KOPT-K1 (cell line): ENCODE data around the gene DNER.

Experiments used
- H3K27ac ChIP-seq: fragments of 200-600 bp; sonication (generic); 2 replicates; pipeline ENCODE4 v1.5.1; 2016; ENCODE audit warnings: antibody characterized with exemption, mild to moderate bottlenecking, low read depth, low read length; ENCODE audit not compliant: poor library complexity, severe bottlenecking
- H3K36me3 ChIP-seq: fragments of 200-600 bp; sonication (generic); 2 replicates; pipeline ENCODE4 v1.5.1; 2017; ENCODE audit warnings: antibody characterized with exemption, mild to moderate bottlenecking, low read length, moderate library complexity; ENCODE audit not compliant: insufficient read depth
- H3K9me3 ChIP-seq: fragments of 200-600 bp; sonication (generic); 2 replicates; pipeline ENCODE4 v1.5.1; 2017; ENCODE audit warnings: antibody characterized with exemption, low read length, mild to moderate bottlenecking; ENCODE audit not compliant: insufficient read depth, poor library complexity, severe bottlenecking

DNER gene

GRCh38 chr2:229422063-229422462, 292.3 kb downstream of the DNER start:
- no peaks in the 10 kb centered on the region for H3K9me3 ChIP-seq
- H3K27ac ChIP-seq: no peak overlapping the region
- no peaks in the 10 kb centered on the region for H3K36me3 ChIP-seq

DNA sequence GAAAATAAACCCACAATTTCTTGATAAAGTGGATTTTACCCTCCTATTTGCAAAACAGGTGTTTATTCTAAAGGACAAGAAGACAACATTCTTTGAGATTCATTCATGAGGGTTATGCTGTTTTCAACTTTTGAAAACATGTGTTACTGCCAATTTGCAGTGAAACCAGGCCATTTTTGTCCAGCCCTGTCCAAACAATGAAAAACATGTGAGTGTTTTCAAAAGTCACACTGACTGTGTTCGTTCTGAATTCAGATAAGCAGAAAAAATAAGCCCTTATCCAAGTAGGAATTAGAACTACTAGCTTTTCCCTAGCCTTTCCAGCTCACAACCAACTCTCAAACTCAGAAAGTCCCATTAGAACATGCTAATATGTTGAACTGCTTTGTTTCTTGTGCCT, 295.2 kb downstream of the DNER start:
- no peaks in the 10 kb centered on the region for H3K36me3 ChIP-seq
- no peak overlapping the region for H3K27ac ChIP-seq
- no peaks in the 10 kb centered on the region for H3K9me3 ChIP-seq

- Histone ChIP-seq H3K9me3 (no peaks in the 10 kb centered on the region), H3K27ac (no peak overlapping the region), H3K36me3 (no peaks in the 10 kb centered on the region)
Measured at GRCh38 chr2:229417916-229418315, 296.4 kb downstream of the DNER start.

GRCh38 chr2:229417176-229417575, 297.2 kb downstream of the DNER start:
- Histone ChIP-seq H3K27ac (no peak overlapping the region), H3K36me3 (no peaks in the 10 kb centered on the region), H3K9me3 (no peaks in the 10 kb centered on the region)

- Histone ChIP-seq H3K27ac (no peak overlapping the region), H3K9me3 (no peaks in the 10 kb centered on the region), H3K36me3 (no peaks in the 10 kb centered on the region)
Measured at GRCh38 chr2:229416116-229416694, 298.1 kb downstream of the DNER start.

DNA sequence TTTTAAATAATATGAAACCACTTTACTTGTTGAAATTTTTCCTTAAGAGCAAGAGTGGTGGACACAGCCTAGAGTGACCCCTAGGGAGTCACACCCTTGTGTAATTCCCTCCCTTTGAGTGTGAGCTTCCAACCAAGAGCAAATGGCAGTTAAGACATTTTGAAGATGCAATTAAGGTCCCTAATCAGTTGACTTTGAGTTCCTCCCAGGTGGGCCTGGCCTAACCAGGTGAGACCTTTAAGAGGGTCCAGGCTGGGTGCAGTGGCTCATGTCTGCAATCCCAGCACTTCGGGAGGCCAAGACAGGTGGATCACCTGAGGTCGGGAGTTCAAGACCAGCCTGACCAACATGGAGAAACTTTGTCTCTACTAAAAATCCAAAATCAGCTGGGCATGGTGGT, 299.7 kb downstream of the DNER start:
- Histone ChIP-seq H3K9me3 (no peaks in the 10 kb centered on the region), H3K27ac (no peak overlapping the region), H3K36me3 (no peaks in the 10 kb centered on the region)

DNA sequence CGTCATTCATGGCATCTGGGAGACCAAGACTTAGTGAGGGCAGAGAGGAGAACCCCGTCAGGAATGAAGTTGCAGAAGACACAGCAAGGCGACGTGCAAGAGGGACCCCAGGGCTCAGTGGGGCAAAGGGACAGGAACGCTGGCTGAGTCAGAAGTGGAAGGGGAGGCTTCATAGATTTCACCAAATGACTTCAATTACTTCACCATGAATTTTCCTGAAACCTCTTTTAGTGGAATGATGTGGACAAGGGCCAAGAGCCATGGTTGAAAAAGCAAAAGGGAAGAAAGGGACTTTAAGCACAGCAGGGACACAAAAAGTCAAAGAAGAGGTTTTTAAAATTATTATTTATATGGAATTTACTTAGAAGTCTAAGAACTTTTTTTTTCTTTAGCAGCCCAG, 301.7 kb downstream of the DNER start:
- H3K9me3 ChIP-seq: no peaks in the 10 kb centered on the region
- H3K36me3 ChIP-seq: no peaks in the 10 kb centered on the region
- no peak overlapping the region for H3K27ac ChIP-seq

GRCh38 chr2:229410946-229411345, 303.4 kb downstream of the DNER start:
- no peaks in the 10 kb centered on the region for H3K9me3 ChIP-seq
- no peak overlapping the region for H3K27ac ChIP-seq
- H3K36me3 ChIP-seq: no peaks in the 10 kb centered on the region

DNA sequence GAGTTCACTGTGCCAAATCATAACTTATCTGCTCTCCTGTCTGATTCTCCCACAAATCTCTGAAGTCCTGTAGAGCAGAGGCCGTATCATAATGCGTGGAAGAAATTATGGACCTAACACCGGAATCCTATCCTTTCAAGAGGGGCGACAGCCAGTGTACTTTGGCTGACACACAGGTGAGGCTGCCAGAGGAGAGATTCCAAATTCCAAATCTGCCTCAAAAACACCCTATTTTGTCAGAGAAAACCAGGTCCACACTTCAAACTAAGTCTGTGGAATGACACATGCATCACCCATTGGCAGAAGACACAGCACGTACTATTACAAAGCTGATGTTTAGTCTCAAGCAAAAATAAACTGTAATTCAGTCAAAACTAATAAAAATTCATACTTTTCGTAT, 304.1 kb downstream of the DNER start:
- Histone ChIP-seq H3K36me3 (no peaks in the 10 kb centered on the region), H3K27ac (no peak overlapping the region), H3K9me3 (no peaks in the 10 kb centered on the region)

GRCh38 chr2:229409751-229410181, 304.6 kb downstream of the DNER start:
- Histone ChIP-seq H3K9me3 (no peaks in the 10 kb centered on the region), H3K36me3 (no peaks in the 10 kb centered on the region), H3K27ac (no peak overlapping the region)

DNA sequence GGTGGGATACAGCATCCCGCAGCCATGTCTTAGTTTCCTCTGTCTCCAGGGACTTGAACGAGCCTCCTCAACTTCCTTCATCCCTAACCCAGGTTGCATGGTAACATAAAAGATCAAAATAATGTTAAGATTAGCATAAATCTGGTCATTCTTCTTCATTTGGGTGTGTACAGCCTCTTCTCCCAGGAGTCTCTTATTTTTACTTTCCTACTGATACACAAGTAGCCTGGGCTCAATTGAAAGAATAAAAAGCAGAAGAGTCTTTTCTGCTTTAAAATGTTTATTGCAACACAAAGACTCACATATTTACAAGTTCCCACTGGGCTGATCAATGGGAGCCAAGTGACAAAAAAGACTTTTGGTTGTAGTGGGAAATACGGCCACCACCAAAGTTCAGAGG, 305.4 kb downstream of the DNER start:
- no peaks in the 10 kb centered on the region for H3K9me3 ChIP-seq
- H3K27ac ChIP-seq: no peak overlapping the region
- H3K36me3 ChIP-seq: no peaks in the 10 kb centered on the region

- Histone ChIP-seq H3K27ac (no peak overlapping the region), H3K9me3 (no peaks in the 10 kb centered on the region), H3K36me3 (no peaks in the 10 kb centered on the region)
Measured at GRCh38 chr2:229408356-229408755, 306.0 kb downstream of the DNER start.

GRCh38 chr2:229407170-229407569, 307.2 kb downstream of the DNER start:
- no peaks in the 10 kb centered on the region for H3K9me3 ChIP-seq
- H3K36me3 ChIP-seq: no peaks in the 10 kb centered on the region
- H3K27ac ChIP-seq: no peak overlapping the region

DNA sequence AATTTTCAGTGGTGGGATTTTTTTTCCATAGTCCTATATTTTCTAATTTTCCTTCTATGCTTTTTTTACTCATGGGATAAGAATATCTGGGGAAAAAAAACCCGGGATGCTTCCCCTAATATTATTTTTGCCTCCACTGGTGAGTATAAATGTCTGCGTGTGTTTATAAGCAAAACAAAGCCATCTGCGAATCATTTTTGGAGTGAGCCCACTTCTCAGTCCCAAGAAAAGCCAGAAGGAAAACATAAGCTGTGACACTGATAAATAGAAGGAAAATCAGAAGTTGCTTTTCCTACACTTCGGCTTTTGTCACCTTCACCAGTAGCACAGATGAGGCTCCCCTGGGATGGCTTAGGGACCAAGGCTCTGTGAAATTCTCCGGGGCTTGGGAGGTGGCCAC, 308.6 kb downstream of the DNER start:
- Histone ChIP-seq H3K9me3 (no peaks in the 10 kb centered on the region), H3K36me3 (no peaks in the 10 kb centered on the region), H3K27ac (no peak overlapping the region)

- no peaks in the 10 kb centered on the region for H3K36me3 ChIP-seq
- H3K9me3 ChIP-seq: no peaks in the 10 kb centered on the region
- H3K27ac ChIP-seq: no peak overlapping the region
Measured at GRCh38 chr2:229403296-229403695, 311.1 kb downstream of the DNER start.

DNA sequence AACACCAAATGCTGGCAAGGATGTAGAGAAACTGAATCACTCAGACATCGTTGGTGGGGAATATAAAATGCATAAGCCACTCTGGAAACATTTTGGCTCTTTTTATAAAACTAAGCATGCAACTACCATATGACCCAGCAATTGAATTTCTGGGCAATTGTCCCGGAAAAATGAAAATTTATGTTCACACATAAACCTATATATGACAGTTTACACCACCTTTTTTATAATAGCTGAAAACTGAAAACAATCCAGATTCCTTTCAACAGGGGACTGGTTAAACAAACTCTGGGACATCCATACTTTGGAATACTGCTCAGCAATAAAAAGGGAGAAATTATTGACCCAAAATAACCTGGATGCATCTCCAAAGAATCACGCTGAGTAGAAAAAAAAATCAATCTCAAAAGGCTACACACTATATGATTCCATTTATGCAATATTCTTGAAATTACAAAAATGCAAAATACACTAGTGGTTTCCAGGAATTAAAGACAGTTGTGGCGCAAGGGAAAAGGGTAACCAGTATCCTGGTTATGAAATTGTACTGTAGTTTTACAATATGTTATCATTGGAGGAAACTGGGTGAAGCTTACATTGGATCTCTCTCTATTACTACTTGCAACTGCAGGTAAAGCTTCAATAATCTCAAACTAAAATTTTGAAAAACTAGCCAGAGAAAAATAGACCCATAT, 313.0 kb downstream of the DNER start:
- Histone ChIP-seq H3K9me3 (no peaks in the 10 kb centered on the region), H3K27ac (no peak overlapping the region)

More for the DNA sequence above, 313.0 kb downstream of the DNER start:
- no peaks in the 10 kb centered on the region for H3K36me3 ChIP-seq
